Stomach (tissue), 9 donors: Measurements from ENCODE around the gene ADGRF4. TPM values are rescaled to one million over a fixed set of nuclear protein-coding genes. Genes with fewer than 3 reads are reported as not detected.

Source experiments
- DNase-seq, 2 donors: peaks; one replicate each; pipeline versions ENCODE4 v3.0.0 to v3.0.0-alpha.2; 2013 to 2019
- H3K27ac ChIP-seq, 5 donors: fragments of 200-600 bp in 4 of 5; sonication (generic) in 4 of 5; one replicate each; pipeline ENCODE4 v1.5.1; 2013 to 2019; ENCODE audit warnings: mild to moderate bottlenecking in 1 of 5, moderate library complexity in 1 of 5
- H3K27me3 ChIP-seq, 3 donors: fragments of 200-600 bp; sonication (generic); one replicate each; pipeline ENCODE4 v1.5.1; 2017 to 2019; ENCODE audit warnings: mixed run types in 1 of 3
- H3K36me3 ChIP-seq, 4 donors: fragments of 200-600 bp; sonication (generic); 1 replicate in 3 of 4; 2 replicates in 1 of 4; pipeline ENCODE4 v1.5.1; 2016 to 2019
- H3K4me1 ChIP-seq, 4 donors: fragments of 200-600 bp; sonication (generic); one replicate each; pipeline ENCODE4 v1.5.1; 2016 to 2019
- H3K4me3 ChIP-seq, 4 donors: fragments of 200-600 bp; sonication (generic) in 3 of 4; one replicate each; pipeline ENCODE4 v1.5.1; 2016 to 2019; ENCODE audit warnings: mild to moderate bottlenecking in 1 of 4
- H3K9me3 ChIP-seq, 4 donors: fragments of 200-600 bp; sonication (generic); one replicate each; pipeline ENCODE4 v1.5.1; 2016 to 2019
- CTCF ChIP-seq, 7 experiments: fragments of 450-650 bp in 4 of 7; fragments of 200-600 bp in 3 of 7; sonication (generic) in 3 of 7; IDR thresholded peaks; one replicate each; pipeline ENCODE4 v1.5.1; 2016 to 2019; ENCODE audit warnings: antibody characterized with exemption in 7 of 7, control low read depth in 2 of 7, mild to moderate bottlenecking in 1 of 7
- EP300 ChIP-seq: sonication (generic); formaldehyde crosslinking; IDR thresholded peaks from one replicate; pipeline ENCODE4 v1.6.1; 2017; ENCODE audit warnings: antibody characterized with exemption
- POLR2A ChIP-seq, 4 donors: fragments of 450-650 bp; IDR thresholded peaks; one replicate each; pipeline ENCODE4 v1.6.1; 2016; ENCODE audit warnings: antibody characterized with exemption in 4 of 4, control low read depth in 2 of 4, mild to moderate bottlenecking in 1 of 4, moderate library complexity in 1 of 4
- POLR2AphosphoS5 ChIP-seq, 3 donors: sonication (generic); formaldehyde crosslinking; IDR thresholded peaks; one replicate each; pipeline ENCODE4 v1.6.1; 2016; ENCODE audit warnings: antibody characterized with exemption in 3 of 3
- WGBS, 5 donors: extraction: QIAGEN DNeasy Blood & Tissue Kit in 3 of 5; methylation state at CpG; one replicate each; pipeline versions ENCODE4 v1.1.5 to v1.1.7; 2013 to 2018; 5-methylcytosine and 5-hydroxymethylcytosine counted together
- intact Hi-C: fragments of 100-400 bp; cut with DNase I; formaldehyde crosslinking; loops from one replicate; pipeline ENCODE4 v1.15.1; 2023; ENCODE audit warnings: low total_unique reads
- polyA plus RNA-seq, 3 donors: library from polyadenylated mRNA; stranded (reverse); fragments of 200-250 nt; gene quantifications; one replicate each; pipeline ENCODE4 v1.2.3, GENCODE V29; 2013
- total RNA-seq, 5 donors: library from RNA; depleted of rRNA; stranded (reverse); fragments of >200 nt; gene quantifications; one replicate each; pipeline versions ENCODE4 v1.1.0 to v1.2.3, GENCODE V29; 2014 to 2016
- donor health status: healthy with polysubstance abuse.
- donor health status: Bipolar disorder and iron deficiency.
- donor health status: healthy.

Gene ADGRF4
- total and polyA plus RNA-seq, 8 donors = 6.5 TPM; not detected in 7

- H3K9me3 ChIP-seq = no peaks in the 10 kb centered on the region
- intact Hi-C loops = no loop called here
- no peak overlapping the region for H3K4me3 ChIP-seq
Observed at GRCh38 chr6:47680051-47680450, 18.3 kb upstream of the ADGRF4 start.

DNA sequence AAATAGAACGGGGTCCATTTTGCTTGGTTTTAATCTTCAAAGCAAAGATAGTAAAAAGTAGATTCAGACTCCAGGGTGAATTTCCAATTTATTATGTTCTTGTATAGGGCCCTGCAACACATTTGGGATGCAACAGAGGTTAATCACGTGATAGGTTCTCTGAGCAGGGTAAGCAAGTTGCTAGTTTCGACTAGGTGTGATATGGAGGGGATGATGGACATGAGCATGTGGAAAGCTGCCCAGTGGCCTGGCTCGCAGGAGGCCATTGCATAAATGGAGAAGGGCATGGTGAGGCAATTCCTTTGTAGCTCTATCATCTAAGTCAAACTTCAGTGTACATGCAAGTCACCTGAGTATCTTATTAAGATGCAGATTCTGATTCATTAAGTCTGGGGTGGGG, 17.7 kb upstream of the ADGRF4 start:
- 90 to 94% (median 91%) methylated on average over 4 of the region's 4 CpGs for WGBS, 5 donors

More at GRCh38 chr6:47680051-47680450, 18.3 kb upstream of the ADGRF4 start:
- Histone ChIP-seq H3K27ac (no peak overlapping the region), H3K4me1 (no peaks in the 10 kb centered on the region), H3K27me3 (no peaks in the 10 kb centered on the region), H3K36me3 (no peaks in the 10 kb centered on the region)
- TF ChIP-seq POLR2A (IDR thresholded peaks at IDR 0.05) = no peak
- TF ChIP-seq EP300 = no peak
- no peak for TF ChIP-seq CTCF (IDR thresholded peaks at IDR 0.05)
- TF ChIP-seq POLR2AphosphoS5 (IDR thresholded peaks at IDR 0.05) = no peak
- WGBS, 5 donors = 66 to 72% (median 67%) methylated on average over 2 of the region's 2 CpGs
- peak in 1 of 2 donors; percentile 28 for DNase-seq

GRCh38 chr6:47681201-47681990, 17.0 kb upstream of the ADGRF4 start:
- Histone ChIP-seq H3K27ac (no peak overlapping the region), H3K4me1 (no peaks in the 10 kb centered on the region), H3K4me3 (no peak overlapping the region), H3K9me3 (no peaks in the 10 kb centered on the region), H3K36me3 (no peaks in the 10 kb centered on the region), H3K27me3 (no peaks in the 10 kb centered on the region)
- WGBS, 5 donors = 87 to 100% (median 91%) methylated on average over 1 of the region's 1 CpG
- intact Hi-C loops = no loop called here
- TF ChIP-seq POLR2AphosphoS5 (IDR thresholded peaks at IDR 0.05) (no peak), EP300 (no peak)
- no peak for DNase-seq

More for the DNA sequence above, 17.7 kb upstream of the ADGRF4 start:
- H3K27me3 ChIP-seq = no peaks in the 10 kb centered on the region
- H3K36me3 ChIP-seq = no peaks in the 10 kb centered on the region
- no peak for TF ChIP-seq POLR2AphosphoS5 (IDR thresholded peaks at IDR 0.05)
- TF ChIP-seq EP300 = no peak
- TF ChIP-seq CTCF (IDR thresholded peaks at IDR 0.05) = no peak
- TF ChIP-seq POLR2A (IDR thresholded peaks at IDR 0.05) = no peak
- intact Hi-C loops = no loop called here
- no peak for DNase-seq
- no peaks in the 10 kb centered on the region for H3K4me1 ChIP-seq
- no peaks in the 10 kb centered on the region for H3K9me3 ChIP-seq
- no peak overlapping the region for H3K27ac ChIP-seq
- H3K4me3 ChIP-seq = no peak overlapping the region

DNA sequence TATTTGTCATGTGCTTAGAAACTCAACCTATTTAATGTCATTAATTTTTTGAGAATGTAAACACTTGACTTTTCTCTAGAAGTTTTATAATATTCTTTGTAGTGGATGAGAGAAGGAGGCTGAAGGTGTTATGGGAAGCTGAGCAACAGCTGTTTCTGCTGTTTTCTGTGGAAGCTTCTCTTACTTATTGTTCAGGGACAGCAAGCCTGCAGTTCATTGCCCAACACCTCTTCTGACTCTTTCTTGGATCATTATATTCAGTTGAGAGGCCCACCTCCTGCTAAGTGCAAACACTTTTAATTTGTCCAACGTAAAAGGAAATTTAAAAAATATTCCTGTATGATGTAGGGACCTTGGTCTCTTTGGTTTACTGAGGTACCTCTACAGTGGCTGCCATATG, 12.0 kb upstream of the ADGRF4 start:
- no peak for DNase-seq
- TF ChIP-seq CTCF (IDR thresholded peaks at IDR 0.05) = no peak
- H3K4me1 ChIP-seq = no peaks in the 10 kb centered on the region
- H3K27ac ChIP-seq = no peak overlapping the region
- no peaks in the 10 kb centered on the region for H3K9me3 ChIP-seq
- H3K27me3 ChIP-seq = no peaks in the 10 kb centered on the region
- H3K36me3 ChIP-seq = no peaks in the 10 kb centered on the region
- 66 to 85% (median 77%) methylated on average over 1 of the region's 1 CpG for WGBS, 5 donors
- intact Hi-C loops = no loop called here
- H3K4me3 ChIP-seq = no peak overlapping the region

- TF ChIP-seq POLR2A (IDR thresholded peaks at IDR 0.05) = no peak
- TF ChIP-seq EP300 = no peak
- TF ChIP-seq CTCF (IDR thresholded peaks at IDR 0.05) = no peak
- TF ChIP-seq POLR2AphosphoS5 (IDR thresholded peaks at IDR 0.05) = no peak
- no peak for DNase-seq
Observed at GRCh38 chr6:47687432-47687831, 10.9 kb upstream of the ADGRF4 start.

More at GRCh38 chr6:47687432-47687831, 10.9 kb upstream of the ADGRF4 start:
- no peak overlapping the region for H3K27ac ChIP-seq
- H3K27me3 ChIP-seq = no peaks in the 10 kb centered on the region
- no peak overlapping the region for H3K4me3 ChIP-seq
- H3K36me3 ChIP-seq = no peaks in the 10 kb centered on the region
- no peaks in the 10 kb centered on the region for H3K9me3 ChIP-seq
- WGBS, 5 donors = 78 to 100% (median 88%) methylated on average over 2 of the region's 2 CpGs
- H3K4me1 ChIP-seq = no peaks in the 10 kb centered on the region
- intact Hi-C loops = no loop called here
